HepG2 (cell line): ENCODE results near the gene GSTK1. TPM values are rescaled to one million over a fixed set of nuclear protein-coding genes. Genes with fewer than 3 reads are reported as not detected.

Experiments used
- CREB1 ChIP-seq, 2 experiments: fragments of 450-650 bp in 1 of 2; IDR thresholded peaks; 2 replicates each; pipeline ENCODE4 v1.6.1; 2016 to 2017; ENCODE audit warnings: control low read depth in 1 of 2, mild to moderate bottlenecking in 1 of 2, missing compliant biosample characterization in 1 of 2, missing genetic modification characterization in 1 of 2
- KAT2B ChIP-seq: fragments of 150-350 bp; IDR thresholded peaks from 2 replicates; pipeline ENCODE4 v1.6.1; 2014; ENCODE audit warnings: low read depth, low read length, borderline replicate concordance
- NFIC ChIP-seq: IDR thresholded peaks from 2 replicates; pipeline ENCODE4 v1.6.1; 2012; ENCODE audit warnings: mild to moderate bottlenecking, low read length, inconsistent platforms
- RFX3 ChIP-seq: IDR thresholded peaks from 2 replicates; pipeline ENCODE4 v1.6.1; 2016; ENCODE audit warnings: missing biosample characterization, missing genetic modification reagents
- RFX5 ChIP-seq: IDR thresholded peaks from 2 replicates; pipeline ENCODE4 v1.6.1; 2011; ENCODE audit warnings: low read depth, low read length, improper control_type of control experiment
- ZBTB20 ChIP-seq: sonication (generic); formaldehyde crosslinking; IDR thresholded peaks from 2 replicates; pipeline ENCODE4 v1.8.1; 2023; ENCODE audit warnings: missing genetic modification reagents, low read depth, mild to moderate bottlenecking, borderline replicate concordance
- ZNF569 ChIP-seq: sonication (generic); formaldehyde crosslinking; IDR thresholded peaks from 2 replicates; pipeline ENCODE4 v1.5.0; 2020; ENCODE audit warnings: mild to moderate bottlenecking, missing genetic modification reagents, moderate library complexity, borderline replicate concordance
- polyA plus RNA-seq, 8 experiments: library from polyadenylated mRNA; depleted of rRNA in 3 of 8; stranded (reverse) in 7 of 8; unstranded in 1 of 8; fragments of >200 nt; fragmentation: Illumina TruSeq in 4 of 8; extraction: Trizol in 4 of 8; gene quantifications; 2 replicates each; pipeline versions ENCODE4 v1.2.1 to v1.2.3, GENCODE V29; 2011 to 2016; ENCODE audit warnings: low read depth in 4 of 8, missing spikeins in 1 of 8, mixed read lengths in 1 of 8; ENCODE audit not compliant: insufficient read depth in 1 of 8
- total RNA-seq, 5 experiments: library from RNA; depleted of rRNA; stranded (reverse); fragments of >200 nt; fragmentation: Illumina TruSeq; extraction: Trizol; gene quantifications; 2 replicates each; pipeline ENCODE4 v1.2.3, GENCODE V29; 2016; ENCODE audit warnings: low read depth in 1 of 5
- TF ChIP-seq, protein P1 (sequence below): sonication (generic); formaldehyde crosslinking; IDR thresholded peaks from 2 replicates; pipeline ENCODE4 v1.4.0; 2020; ENCODE audit warnings: mild to moderate bottlenecking, missing genetic modification reagents
- TF ChIP-seq, protein P2 (sequence below): sonication (generic); formaldehyde crosslinking; IDR thresholded peaks from 2 replicates; pipeline ENCODE4 v1.4.0; 2020; ENCODE audit warnings: missing genetic modification reagents
- TF ChIP-seq, protein P3 (sequence below): sonication (generic); formaldehyde crosslinking; IDR thresholded peaks from 2 replicates; pipeline ENCODE4 v1.9.0; 2022; ENCODE audit warnings: missing genetic modification reagents, mild to moderate bottlenecking, borderline replicate concordance

Gene GSTK1
- total and polyA plus RNA-seq, 2 of the 13 experiments (the other 11 are each of a cell fraction or from before 2014, with no cell fraction given): 64.6 to 92.1 TPM

DNA sequence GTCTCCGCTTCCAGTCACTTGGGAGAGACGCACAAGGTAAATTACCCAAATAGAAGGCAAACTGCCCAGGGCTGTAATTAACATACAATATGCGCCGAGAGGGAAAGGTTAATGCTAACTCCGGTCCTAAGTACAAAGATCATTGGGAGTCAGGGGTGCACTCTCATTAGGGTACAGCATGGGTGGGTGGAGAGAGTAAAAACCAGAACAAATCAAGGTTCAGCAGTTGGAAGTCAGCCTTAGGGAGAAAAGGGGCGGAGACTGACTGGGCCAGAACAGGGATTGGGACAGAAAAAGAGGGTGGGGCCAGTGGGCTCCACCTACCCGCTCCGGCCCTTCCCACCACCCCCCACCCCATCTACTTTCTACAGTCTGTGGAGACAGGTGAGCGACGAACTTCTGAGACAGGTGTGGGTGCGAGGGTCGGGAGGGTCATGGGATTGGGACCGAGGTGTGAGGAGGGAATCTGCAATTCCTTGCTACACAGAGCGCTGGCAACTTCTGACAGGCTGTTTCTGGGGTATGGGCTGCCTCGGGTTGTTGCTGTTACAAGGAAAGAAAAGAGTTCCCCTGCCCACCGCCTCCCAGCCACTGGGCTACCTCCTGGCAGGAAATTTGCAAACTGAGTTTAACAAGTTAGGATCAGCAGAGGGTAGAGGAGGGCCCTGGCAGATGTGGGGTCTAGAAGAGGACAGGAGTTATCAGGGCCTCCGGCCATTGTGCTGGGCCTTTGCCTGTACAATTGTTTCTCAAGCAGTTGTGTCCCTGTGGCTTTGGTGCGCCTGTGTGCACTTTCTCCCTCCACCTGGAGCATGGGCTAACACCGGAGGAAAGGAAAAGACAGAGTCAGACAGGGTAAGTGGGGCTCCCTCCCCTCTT lies 21.6 kb downstream of the GSTK1 start, which contains the start of gene TMEM139 (continued):
- TF ChIP-seq, protein P1, sequence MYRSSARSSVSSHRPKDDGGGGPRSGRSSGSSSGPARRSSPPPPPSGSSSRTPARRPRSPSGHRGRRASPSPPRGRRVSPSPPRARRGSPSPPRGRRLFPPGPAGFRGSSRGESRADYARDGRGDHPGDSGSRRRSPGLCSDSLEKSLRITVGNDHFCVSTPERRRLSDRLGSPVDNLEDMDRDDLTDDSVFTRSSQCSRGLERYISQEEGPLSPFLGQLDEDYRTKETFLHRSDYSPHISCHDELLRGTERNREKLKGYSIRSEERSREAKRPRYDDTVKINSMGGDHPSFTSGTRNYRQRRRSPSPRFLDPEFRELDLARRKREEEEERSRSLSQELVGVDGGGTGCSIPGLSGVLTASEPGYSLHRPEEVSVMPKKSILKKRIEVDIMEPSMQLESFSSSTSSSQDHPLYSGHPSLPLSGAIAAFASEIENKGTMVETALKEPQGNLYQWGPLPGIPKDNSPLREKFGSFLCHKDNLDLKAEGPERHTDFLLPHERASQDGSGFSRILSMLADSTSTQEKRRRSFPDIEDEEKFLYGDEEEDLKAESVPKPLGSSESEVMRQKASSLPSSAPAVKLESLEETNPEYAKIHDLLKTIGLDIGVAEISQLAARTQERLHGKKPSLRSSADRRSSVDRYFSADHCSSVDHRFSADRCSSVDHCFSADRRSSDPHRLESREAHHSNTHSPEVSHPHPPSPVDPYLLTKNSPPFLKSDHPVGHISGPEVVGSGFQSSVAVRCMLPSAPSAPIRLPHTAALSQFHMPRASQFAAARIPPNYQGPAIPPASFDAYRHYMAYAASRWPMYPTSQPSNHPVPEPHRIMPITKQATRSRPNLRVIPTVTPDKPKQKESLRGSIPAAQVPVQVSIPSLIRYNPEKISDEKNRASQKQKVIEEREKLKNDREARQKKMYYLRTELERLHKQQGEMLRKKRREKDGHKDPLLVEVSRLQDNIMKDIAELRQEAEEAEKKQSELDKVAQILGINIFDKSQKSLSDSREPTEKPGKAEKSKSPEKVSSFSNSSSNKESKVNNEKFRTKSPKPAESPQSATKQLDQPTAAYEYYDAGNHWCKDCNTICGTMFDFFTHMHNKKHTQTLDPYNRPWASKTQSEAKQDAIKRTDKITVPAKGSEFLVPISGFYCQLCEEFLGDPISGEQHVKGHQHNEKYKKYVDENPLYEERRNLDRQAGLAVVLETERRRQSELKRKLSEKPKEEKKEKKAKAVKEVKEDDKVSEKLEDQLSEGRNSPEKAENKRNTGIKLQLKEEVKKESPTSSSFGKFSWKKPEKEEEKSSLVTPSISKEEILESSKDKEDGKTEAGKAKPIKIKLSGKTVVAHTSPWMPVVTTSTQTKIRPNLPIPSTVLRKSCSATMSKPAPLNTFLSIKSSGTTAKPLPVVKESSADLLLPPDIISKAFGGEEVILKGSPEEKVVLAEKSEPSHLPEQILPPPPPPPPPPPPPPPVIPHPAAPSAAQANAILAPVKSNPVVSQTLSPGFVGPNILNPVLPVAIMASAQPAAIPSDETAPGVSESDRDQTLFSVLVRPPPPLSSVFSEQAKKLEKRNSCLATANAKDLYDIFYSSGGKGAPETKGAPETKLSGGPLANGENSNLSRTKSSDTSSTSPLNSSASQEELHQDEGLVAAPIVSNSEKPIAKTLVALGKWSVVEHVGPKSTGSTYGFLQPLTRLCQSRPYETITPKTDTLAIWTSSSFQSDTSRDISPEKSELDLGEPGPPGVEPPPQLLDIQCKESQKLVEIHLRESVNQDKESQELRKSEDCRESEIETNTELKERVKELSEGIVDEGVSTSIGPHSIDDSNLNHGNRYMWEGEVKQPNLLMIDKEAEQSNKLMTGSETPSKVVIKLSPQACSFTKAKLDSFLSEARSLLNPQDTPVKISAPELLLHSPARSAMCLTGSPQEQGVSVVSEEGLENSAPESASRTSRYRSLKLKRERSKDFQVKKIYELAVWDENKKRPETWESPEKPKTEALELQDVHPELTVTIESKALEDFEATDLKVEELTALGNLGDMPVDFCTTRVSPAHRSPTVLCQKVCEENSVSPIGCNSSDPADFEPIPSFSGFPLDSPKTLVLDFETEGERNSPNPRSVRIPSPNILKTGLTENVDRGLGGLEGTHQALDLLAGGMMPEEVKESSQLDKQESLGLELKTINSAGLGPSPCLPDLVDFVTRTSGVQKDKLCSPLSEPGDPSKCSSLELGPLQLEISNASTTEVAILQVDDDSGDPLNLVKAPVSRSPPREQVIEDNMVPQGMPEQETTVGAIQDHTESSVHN (CRISPR knock-in tag): no peak
- no peak for TF ChIP-seq NFIC
- TF ChIP-seq, protein P2, sequence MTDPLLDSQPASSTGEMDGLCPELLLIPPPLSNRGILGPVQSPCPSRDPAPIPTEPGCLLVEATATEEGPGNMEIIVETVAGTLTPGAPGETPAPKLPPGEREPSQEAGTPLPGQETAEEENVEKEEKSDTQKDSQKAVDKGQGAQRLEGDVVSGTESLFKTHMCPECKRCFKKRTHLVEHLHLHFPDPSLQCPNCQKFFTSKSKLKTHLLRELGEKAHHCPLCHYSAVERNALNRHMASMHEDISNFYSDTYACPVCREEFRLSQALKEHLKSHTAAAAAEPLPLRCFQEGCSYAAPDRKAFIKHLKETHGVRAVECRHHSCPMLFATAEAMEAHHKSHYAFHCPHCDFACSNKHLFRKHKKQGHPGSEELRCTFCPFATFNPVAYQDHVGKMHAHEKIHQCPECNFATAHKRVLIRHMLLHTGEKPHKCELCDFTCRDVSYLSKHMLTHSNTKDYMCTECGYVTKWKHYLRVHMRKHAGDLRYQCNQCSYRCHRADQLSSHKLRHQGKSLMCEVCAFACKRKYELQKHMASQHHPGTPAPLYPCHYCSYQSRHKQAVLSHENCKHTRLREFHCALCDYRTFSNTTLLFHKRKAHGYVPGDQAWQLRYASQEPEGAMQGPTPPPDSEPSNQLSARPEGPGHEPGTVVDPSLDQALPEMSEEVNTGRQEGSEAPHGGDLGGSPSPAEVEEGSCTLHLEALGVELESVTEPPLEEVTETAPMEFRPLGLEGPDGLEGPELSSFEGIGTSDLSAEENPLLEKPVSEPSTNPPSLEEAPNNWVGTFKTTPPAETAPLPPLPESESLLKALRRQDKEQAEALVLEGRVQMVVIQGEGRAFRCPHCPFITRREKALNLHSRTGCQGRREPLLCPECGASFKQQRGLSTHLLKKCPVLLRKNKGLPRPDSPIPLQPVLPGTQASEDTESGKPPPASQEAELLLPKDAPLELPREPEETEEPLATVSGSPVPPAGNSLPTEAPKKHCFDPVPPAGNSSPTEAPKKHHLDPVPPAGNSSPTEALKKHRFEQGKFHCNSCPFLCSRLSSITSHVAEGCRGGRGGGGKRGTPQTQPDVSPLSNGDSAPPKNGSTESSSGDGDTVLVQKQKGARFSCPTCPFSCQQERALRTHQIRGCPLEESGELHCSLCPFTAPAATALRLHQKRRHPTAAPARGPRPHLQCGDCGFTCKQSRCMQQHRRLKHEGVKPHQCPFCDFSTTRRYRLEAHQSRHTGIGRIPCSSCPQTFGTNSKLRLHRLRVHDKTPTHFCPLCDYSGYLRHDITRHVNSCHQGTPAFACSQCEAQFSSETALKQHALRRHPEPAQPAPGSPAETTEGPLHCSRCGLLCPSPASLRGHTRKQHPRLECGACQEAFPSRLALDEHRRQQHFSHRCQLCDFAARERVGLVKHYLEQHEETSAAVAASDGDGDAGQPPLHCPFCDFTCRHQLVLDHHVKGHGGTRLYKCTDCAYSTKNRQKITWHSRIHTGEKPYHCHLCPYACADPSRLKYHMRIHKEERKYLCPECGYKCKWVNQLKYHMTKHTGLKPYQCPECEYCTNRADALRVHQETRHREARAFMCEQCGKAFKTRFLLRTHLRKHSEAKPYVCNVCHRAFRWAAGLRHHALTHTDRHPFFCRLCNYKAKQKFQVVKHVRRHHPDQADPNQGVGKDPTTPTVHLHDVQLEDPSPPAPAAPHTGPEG (CRISPR knock-in tag): 0 out of 2 replicates have a peak, but pooled peaks have one; percentile 38
- TF ChIP-seq, protein P3, sequence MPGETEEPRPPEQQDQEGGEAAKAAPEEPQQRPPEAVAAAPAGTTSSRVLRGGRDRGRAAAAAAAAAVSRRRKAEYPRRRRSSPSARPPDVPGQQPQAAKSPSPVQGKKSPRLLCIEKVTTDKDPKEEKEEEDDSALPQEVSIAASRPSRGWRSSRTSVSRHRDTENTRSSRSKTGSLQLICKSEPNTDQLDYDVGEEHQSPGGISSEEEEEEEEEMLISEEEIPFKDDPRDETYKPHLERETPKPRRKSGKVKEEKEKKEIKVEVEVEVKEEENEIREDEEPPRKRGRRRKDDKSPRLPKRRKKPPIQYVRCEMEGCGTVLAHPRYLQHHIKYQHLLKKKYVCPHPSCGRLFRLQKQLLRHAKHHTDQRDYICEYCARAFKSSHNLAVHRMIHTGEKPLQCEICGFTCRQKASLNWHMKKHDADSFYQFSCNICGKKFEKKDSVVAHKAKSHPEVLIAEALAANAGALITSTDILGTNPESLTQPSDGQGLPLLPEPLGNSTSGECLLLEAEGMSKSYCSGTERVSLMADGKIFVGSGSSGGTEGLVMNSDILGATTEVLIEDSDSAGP: peak; percentile 74; the same call in 1 of the 2 replicates
- TF ChIP-seq ZNF569 (CRISPR knock-in tag): no peak
- TF ChIP-seq KAT2B: no peak
- TF ChIP-seq RFX5: no peak
- TF ChIP-seq CREB1 (IDR thresholded peaks at IDR 0.05): no peak
- peak; percentile 66; the same call in 1 of the 2 replicates for TF ChIP-seq CREB1 (CRISPR knock-in tag; IDR thresholded peaks at IDR 0.05)
- TF ChIP-seq ZBTB20: peak; percentile 46; the same call in 1 of the 2 replicates
- no peak for TF ChIP-seq RFX3 (CRISPR knock-in tag)
